ENCODE results near the gene GALNT18. TPM values are rescaled to one million over a fixed set of nuclear protein-coding genes. Genes with fewer than 3 reads are reported as not detected.

Gene GALNT18
- total RNA-seq, 4 donors from 2014 or later = 4.7 to 20.4 (median 14.1) TPM

DNA sequence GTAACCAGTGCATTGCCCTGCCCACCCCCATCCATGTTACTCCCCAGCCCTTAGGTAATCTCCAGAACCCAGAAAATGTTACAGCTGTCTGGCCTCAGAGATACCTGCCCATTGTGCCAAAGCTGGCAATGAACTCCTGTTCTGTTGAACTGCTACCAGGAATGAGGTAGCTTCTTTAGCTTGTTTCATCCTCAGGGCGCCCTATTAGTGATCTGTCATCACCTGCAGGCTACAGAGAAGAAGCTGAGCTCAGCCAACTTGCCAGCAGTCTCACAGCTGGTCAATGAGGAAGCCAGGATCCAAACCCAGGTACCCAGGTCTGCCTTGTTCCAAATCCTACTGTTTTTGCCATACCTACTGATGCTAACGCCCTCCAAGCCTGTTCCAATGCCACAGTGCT, 88.7 kb downstream of the GALNT18 start:
- Histone ChIP-seq H3K27me3 (no peaks in the 10 kb centered on the region), H3K27ac (no peak overlapping the region), H3K4me3 (no peak overlapping the region), H3K9me3 (no peaks in the 10 kb centered on the region), H3K36me3 (no peaks in the 10 kb centered on the region), H3K4me1 (peaks cover 0 to 46% (median 23%) of the 10 kb centered on the region in 3 donors)
- intact Hi-C loops (cut with DNase I) = no loop called here
- WGBS, 2 donors = 63 to 83% methylated on average over 1 to 2 of the region's 2 CpGs
- no peak for DNase-seq
- TF ChIP-seq POLR2A (IDR thresholded peaks at IDR 0.05) = no peak
- TF ChIP-seq, protein P1, sequence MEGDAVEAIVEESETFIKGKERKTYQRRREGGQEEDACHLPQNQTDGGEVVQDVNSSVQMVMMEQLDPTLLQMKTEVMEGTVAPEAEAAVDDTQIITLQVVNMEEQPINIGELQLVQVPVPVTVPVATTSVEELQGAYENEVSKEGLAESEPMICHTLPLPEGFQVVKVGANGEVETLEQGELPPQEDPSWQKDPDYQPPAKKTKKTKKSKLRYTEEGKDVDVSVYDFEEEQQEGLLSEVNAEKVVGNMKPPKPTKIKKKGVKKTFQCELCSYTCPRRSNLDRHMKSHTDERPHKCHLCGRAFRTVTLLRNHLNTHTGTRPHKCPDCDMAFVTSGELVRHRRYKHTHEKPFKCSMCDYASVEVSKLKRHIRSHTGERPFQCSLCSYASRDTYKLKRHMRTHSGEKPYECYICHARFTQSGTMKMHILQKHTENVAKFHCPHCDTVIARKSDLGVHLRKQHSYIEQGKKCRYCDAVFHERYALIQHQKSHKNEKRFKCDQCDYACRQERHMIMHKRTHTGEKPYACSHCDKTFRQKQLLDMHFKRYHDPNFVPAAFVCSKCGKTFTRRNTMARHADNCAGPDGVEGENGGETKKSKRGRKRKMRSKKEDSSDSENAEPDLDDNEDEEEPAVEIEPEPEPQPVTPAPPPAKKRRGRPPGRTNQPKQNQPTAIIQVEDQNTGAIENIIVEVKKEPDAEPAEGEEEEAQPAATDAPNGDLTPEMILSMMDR (IDR thresholded peaks at IDR 0.05) = no peak

GRCh38 chr11:11532574-11532973, 89.2 kb downstream of the GALNT18 start:
- intact Hi-C loops (cut with DNase I) = no loop called here
- WGBS, 2 donors = 71 to 80% methylated on average over 1 to 2 of the region's 2 CpGs
- Histone ChIP-seq H3K27ac (no peak overlapping the region), H3K9me3 (no peaks in the 10 kb centered on the region), H3K36me3 (no peaks in the 10 kb centered on the region), H3K4me3 (no peak overlapping the region), H3K27me3 (no peaks in the 10 kb centered on the region), H3K4me1 (peaks cover 0 to 41% (median 19%) of the 10 kb centered on the region in 3 donors)
- no peak for DNase-seq
- TF ChIP-seq POLR2A (IDR thresholded peaks at IDR 0.05) = no peak
- TF ChIP-seq, protein P1 (IDR thresholded peaks at IDR 0.05) = no peak

- 57 to 85% methylated on average over 6 to 9 of the region's 11 CpGs for WGBS, 2 donors
- H3K4me1 ChIP-seq = peaks cover 0 to 29% (median 10%) of the 10 kb centered on the region in 3 donors
- TF ChIP-seq, protein P1 (IDR thresholded peaks at IDR 0.05) = no peak
- no peak for TF ChIP-seq POLR2A (IDR thresholded peaks at IDR 0.05)
- intact Hi-C loops (cut with DNase I) = no loop called here
- H3K9me3 ChIP-seq = no peaks in the 10 kb centered on the region
- no peak for DNase-seq
- H3K4me3 ChIP-seq = no peak overlapping the region
- H3K36me3 ChIP-seq = no peaks in the 10 kb centered on the region
- no peak overlapping the region for H3K27ac ChIP-seq
- no peaks in the 10 kb centered on the region for H3K27me3 ChIP-seq
Observed at GRCh38 chr11:11531131-11531908, 90.5 kb downstream of the GALNT18 start.

DNA sequence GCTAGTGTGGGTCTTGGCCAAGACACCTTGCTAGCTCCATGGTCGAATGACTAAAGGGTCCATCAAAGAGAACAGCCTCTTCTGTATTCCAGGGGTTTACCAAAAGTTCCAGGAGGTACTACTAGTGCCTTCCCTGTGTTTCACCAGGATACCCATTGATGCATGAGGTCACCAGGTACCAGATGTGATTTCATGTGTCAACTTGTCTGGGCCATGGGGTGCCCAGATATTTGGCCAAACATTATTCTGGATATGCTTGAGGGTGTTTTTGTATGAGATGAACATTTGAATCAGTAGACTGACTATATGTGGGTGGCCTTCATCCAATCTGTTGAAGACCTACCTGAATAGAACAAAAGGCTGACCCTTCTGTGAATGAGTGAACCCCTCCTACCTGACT, 92.8 kb downstream of the GALNT18 start:
- TF ChIP-seq, protein P1 (IDR thresholded peaks at IDR 0.05) = no peak
- TF ChIP-seq POLR2A (IDR thresholded peaks at IDR 0.05) = no peak
- WGBS, 2 donors = 33 to 64% methylated on average over 1 of the region's 1 CpG
- intact Hi-C loops (cut with DNase I) = no loop called here
- peaks cover 0 to 14% (median 4%) of the 10 kb centered on the region in 3 donors for H3K4me1 ChIP-seq
- no peak overlapping the region for H3K4me3 ChIP-seq
- H3K36me3 ChIP-seq = no peaks in the 10 kb centered on the region
- H3K27ac ChIP-seq = no peak overlapping the region
- no peaks in the 10 kb centered on the region for H3K9me3 ChIP-seq
- H3K27me3 ChIP-seq = no peaks in the 10 kb centered on the region
- no peak for DNase-seq

DNA sequence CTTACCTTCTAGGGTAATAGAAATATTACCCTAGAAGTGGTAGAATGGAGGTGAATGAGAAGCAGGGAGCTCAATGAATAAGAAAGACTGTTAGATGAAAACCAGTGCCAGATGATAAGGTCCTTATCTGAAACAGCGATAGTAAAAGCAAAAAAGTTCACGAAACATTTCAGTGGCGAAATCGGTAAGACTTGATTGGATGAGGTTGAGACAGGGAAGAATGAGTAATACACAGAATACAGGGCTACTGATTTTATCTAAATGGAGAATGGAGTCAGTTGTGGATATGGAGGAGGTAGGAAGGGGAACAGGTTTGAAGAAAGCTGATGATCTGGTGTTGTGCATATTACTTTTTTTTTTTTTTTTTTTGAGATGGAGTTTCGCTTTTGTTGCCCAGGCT, 96.5 kb downstream of the GALNT18 start:
- Histone ChIP-seq H3K27me3 (no peaks in the 10 kb centered on the region), H3K27ac (no peak overlapping the region), H3K4me1 (peaks cover 0 to 15% (median 11%) of the 10 kb centered on the region in 3 donors), H3K9me3 (no peaks in the 10 kb centered on the region), H3K4me3 (no peak overlapping the region), H3K36me3 (no peaks in the 10 kb centered on the region)
- WGBS, 2 donors = 90 to 91% methylated on average over 5 of the region's 5 CpGs
- TF ChIP-seq, protein P1 (IDR thresholded peaks at IDR 0.05) = no peak
- no peak for TF ChIP-seq POLR2A (IDR thresholded peaks at IDR 0.05)
- no peak for DNase-seq
- intact Hi-C loops (cut with DNase I) = no loop called here
